ENCODE results near the gene KRT86. TPM values are rescaled to one million over a fixed set of nuclear protein-coding genes. Genes with fewer than 3 reads are reported as not detected.
"Not testable (repeated sequence)": the region's sequence is repeated elsewhere in the genome, so short reads cannot be mapped to it uniquely, and the experiment has no call there.

Gene KRT86
- total RNA-seq, 1 donor from 2014 or later = 0.96 TPM

- peaks cover 4 to 5% of the 10 kb centered on the region in 2 donors for H3K4me1 ChIP-seq
- intact Hi-C loops (cut with DNase I) = no loop called here
- H3K36me3 ChIP-seq = no peaks in the 10 kb centered on the region
- DNase-seq (ENCODE audit: low spot score in 2 of 2) = no peak
- no peak overlapping the region for H3K4me3 ChIP-seq
- H3K27ac ChIP-seq = no peak overlapping the region
- H3K9me3 ChIP-seq = no peaks in the 10 kb centered on the region
- TF ChIP-seq, protein P1, sequence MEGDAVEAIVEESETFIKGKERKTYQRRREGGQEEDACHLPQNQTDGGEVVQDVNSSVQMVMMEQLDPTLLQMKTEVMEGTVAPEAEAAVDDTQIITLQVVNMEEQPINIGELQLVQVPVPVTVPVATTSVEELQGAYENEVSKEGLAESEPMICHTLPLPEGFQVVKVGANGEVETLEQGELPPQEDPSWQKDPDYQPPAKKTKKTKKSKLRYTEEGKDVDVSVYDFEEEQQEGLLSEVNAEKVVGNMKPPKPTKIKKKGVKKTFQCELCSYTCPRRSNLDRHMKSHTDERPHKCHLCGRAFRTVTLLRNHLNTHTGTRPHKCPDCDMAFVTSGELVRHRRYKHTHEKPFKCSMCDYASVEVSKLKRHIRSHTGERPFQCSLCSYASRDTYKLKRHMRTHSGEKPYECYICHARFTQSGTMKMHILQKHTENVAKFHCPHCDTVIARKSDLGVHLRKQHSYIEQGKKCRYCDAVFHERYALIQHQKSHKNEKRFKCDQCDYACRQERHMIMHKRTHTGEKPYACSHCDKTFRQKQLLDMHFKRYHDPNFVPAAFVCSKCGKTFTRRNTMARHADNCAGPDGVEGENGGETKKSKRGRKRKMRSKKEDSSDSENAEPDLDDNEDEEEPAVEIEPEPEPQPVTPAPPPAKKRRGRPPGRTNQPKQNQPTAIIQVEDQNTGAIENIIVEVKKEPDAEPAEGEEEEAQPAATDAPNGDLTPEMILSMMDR (IDR thresholded peaks at IDR 0.05) = no peak
- no peaks in the 10 kb centered on the region for H3K27me3 ChIP-seq
Measured at GRCh38 chr12:52311285-52311648, 36.8 kb downstream of the KRT86 start.

DNA sequence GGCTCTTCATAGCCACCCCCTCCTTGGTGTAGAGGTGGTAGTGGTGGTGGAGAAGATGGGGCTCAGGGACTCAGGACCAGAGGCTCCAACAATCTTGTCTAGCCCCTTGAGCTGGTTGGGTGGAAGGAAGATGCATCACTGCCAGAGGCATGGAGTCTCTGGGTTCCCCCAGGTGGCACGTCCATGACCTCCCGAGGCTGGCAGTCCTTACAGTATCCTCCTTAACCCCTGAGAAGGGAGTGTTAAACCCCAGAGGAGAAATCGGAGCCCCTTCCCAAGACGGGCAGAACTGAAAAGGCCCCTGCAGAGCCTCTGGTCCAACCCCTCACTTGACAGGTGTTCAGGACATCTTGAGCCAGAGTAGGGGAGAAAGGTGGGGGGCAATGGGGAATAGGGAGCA, 37.6 kb downstream of the KRT86 start:
- intact Hi-C loops (cut with DNase I) = no loop called here
- Histone ChIP-seq H3K4me3 (no peak overlapping the region), H3K27me3 (no peaks in the 10 kb centered on the region), H3K27ac (no peak overlapping the region), H3K9me3 (no peaks in the 10 kb centered on the region), H3K36me3 (no peaks in the 10 kb centered on the region), H3K4me1 (peaks cover 4 to 5% of the 10 kb centered on the region in 2 donors)
- DNase-seq (ENCODE audit: low spot score in 2 of 2) = no peak
- TF ChIP-seq, protein P1 (IDR thresholded peaks at IDR 0.05) = no peak

DNA sequence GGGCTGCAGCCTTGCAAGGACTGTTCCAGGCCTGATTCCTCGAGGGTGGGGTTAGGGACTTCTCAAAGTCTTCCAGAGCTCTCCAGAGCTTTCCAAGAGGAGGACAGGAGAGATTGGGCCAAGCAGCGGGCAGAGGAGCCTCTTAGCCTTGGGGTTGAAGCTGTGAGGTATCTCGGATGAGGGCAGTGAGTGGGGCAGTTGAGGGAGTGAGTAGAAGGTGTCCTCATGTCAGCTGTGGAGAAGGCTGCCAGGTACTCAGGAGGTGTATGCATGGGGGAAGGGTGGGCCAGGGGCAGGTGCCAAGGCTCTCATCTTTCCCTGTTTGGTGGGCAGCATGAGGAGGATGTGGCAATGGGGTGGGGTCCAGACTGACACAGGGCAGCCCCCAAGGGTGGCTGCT, 39.0 kb downstream of the KRT86 start:
- Histone ChIP-seq H3K27me3 (no peaks in the 10 kb centered on the region), H3K4me1 (no peaks in the 10 kb centered on the region), H3K4me3 (no peak overlapping the region), H3K36me3 (no peaks in the 10 kb centered on the region), H3K27ac (no peak overlapping the region), H3K9me3 (no peaks in the 10 kb centered on the region)
- peak in 1 of 2 donors; percentile 45 for DNase-seq (ENCODE audit: low spot score in 2 of 2)
- TF ChIP-seq, protein P1 (IDR thresholded peaks at IDR 0.05) = no peak
- intact Hi-C loops (cut with DNase I) = no loop called here

DNA sequence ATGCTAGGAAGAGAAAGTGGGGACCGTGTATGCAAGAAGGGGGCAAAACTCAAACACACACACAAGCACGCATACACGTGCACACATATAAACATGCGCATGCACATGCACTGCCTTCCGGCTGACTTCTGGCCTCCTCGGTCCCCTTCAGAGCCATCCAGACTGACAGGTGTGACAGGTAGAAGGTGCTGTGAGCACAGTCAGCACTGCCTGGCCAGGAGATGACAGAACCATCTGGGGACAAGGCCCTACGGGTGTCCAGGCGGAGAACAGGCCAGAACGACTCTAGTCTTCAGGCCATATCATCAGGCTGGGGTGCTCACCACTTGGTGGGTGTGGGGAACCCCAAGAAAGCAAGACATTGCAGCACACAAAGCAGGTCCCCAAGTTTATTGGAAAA, 39.5 kb downstream of the KRT86 start:
- Histone ChIP-seq H3K9me3 (no peaks in the 10 kb centered on the region), H3K27me3 (no peaks in the 10 kb centered on the region), H3K27ac (no peak overlapping the region), H3K4me1 (no peaks in the 10 kb centered on the region), H3K4me3 (no peak overlapping the region), H3K36me3 (no peaks in the 10 kb centered on the region)
- TF ChIP-seq, protein P1 (IDR thresholded peaks at IDR 0.05) = no peak
- intact Hi-C loops (cut with DNase I) = no loop called here
- peak in 1 of 2 donors; percentile 53 for DNase-seq (ENCODE audit: low spot score in 2 of 2)

DNA sequence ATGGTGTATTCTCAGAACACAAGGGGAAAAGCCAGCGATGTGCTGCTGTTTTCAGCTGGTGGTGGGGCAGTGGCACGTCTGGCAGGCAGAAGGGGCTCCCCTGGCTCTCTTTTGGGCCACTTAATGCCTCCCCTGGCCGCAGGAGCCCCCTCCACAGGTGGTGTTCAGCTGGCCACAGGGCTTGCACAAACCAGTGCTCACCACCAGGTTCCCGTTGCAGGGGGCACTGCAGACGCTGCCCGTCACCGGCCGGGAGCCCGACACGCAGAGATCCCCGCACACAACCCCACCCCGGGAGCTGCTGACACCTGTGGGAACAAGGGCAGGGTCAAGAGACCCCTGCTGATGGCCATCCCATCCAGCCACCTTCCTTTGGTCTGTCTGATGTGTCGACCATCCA, 40.1 kb downstream of the KRT86 start:
- no peaks in the 10 kb centered on the region for H3K4me1 ChIP-seq
- peak in 1 of 2 donors; percentile 57 for DNase-seq (ENCODE audit: low spot score in 2 of 2)
- no peak overlapping the region for H3K4me3 ChIP-seq
- no peak overlapping the region for H3K27ac ChIP-seq
- intact Hi-C loops (cut with DNase I) = no loop called here
- H3K36me3 ChIP-seq = no peaks in the 10 kb centered on the region
- H3K9me3 ChIP-seq = no peaks in the 10 kb centered on the region
- TF ChIP-seq, protein P1 (IDR thresholded peaks at IDR 0.05) = no peak
- no peaks in the 10 kb centered on the region for H3K27me3 ChIP-seq

- intact Hi-C loops (cut with DNase I); H3K9me3 ChIP-seq; H3K36me3 ChIP-seq; H3K27me3 ChIP-seq; H3K4me3 ChIP-seq; H3K27ac ChIP-seq; DNase-seq (ENCODE audit: low spot score in 2 of 2); H3K4me1 ChIP-seq: not testable (repeated sequence)
- TF ChIP-seq, protein P1 (IDR thresholded peaks at IDR 0.05) = peak in 1 of 3 experiments; percentile 15
Measured at GRCh38 chr12:52315721-52316120, 41.3 kb downstream of the KRT86 start.
